Activated CD4-positive, alpha-beta T cell treated with anti-CD3 and anti-CD28 coated beads, Interleukin-2, amount 50 U/mL, for 16 hours (primary cell): ENCODE results near the gene TK1.
"Not testable (repeated sequence)": the region's sequence is repeated elsewhere in the genome, so short reads cannot be mapped to it uniquely, and the experiment has no call there.

Experiments used
- DNase-seq: peaks from one replicate; pipeline ENCODE4 v3.0.0-alpha.2; 2020

TK1 gene

GRCh38 chr17:78186692-78187595 is at the start of gene TK1, which contains the start of gene AFMID:
Gene TK1, minus strand, starts transcription at chr17:78187052. Its CDS starts 58 bp downstream, at chr17:78186994.
Gene AFMID, plus strand, starts transcription at chr17:78187362. Its CDS starts 9 bp downstream, at chr17:78187371.
- peak; percentile 98 for DNase-seq

DNA sequence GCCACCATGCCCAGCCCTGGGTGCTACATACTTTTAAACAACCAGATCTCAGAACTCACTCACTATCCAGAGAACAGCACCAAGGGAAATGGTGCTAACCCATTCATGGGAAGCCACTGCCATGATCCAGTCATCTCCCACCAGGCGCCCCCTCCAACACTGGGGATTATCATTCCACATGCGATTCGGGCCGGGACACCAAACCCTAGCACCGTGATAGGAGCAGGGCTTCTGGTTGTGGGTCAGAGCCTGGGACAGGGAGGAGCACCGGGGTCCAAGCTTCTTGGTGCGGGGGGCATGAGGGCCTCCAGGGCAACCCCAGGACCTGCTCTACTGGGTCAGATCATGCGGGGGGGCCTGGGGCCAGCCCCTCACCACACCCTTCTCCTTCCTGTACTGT is 49.0 kb upstream of the TK1 start:
- no peak for DNase-seq

DNA sequence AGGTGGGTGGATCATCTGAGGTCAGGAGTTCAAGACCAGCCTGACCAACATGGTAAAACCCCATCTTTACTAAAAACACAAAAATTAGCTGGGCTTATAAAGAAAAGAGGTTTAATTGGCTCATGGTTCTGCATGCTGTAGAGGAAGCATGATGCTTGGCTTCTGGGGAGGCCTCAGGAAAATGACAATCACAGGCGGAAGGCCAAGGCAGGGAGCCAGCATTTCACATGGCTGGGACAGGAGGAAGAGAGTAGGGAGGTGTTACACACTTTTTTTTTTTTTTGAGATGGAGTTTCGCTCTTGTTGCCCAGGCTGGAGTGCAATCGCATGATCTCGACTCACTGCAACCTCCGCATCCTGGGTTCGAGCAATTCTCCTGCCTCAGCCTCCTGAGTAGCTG is 48.2 kb upstream of the TK1 start:
- not testable (repeated sequence) for DNase-seq

DNA sequence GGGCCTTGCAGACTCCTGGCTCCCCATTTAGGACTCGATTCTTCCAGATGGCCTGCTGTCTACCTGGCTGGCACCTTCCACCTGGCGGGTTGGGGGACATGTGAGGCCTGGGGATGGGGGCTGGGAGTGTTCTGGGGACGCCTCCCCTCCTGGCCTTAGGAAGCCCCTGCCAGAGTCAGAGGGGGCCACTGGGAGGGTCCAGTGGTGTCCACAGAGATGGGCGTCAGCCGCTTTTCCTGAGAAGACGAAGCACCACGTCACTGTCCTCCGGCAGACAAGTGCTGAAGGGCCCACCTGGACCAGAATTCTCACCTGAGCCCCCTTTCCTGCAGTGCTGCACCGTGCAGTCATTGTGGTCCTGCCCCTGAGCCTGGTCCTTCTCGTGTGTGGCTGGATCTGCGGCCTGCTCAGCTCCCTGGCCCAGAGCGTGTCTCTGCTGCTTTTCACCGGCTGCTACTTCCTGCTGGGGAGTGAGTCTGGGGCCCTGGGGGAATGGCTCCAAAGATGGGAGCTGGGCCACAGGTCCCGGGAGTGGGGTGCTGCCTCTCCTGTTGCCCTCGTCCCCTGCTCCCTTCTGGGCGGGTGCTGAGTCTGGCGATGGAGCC is 47.5 kb upstream of the TK1 start:
- no peak for DNase-seq

DNA sequence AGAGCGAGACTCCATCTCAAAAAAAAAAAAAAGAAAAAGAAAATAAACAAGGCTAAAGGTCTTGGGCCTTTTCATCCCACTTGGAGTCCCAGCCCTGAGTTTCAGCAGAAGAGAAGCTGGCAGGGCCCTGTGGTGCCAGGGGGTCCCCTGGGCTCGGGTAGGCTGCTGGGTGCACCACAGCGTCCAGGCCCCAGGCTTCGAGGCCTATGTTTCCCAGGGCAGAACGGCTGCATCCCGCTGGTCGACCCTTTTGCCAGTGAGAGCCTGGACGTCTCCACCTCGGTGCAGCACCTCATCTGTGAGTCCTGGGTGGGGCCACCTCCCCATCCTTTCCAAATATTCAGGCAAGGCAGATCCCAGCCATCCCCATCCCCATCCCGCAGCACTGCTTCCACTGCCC is 46.8 kb upstream of the TK1 start:
- DNase-seq: no peak

DNA sequence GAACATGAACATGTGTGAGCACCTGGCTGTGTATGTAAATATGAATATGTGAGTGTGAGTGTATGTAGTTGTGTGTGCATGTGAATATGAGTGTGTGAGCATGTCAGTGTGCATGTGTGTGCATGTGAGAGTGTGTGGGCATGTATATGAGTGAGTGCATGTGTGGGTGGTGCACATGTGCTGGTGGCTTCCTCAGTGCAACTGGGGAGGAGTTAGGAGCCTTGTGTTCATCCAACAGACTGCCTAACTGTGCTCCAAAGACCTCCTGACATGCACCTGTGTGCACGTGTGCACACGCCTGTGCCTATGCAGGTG is 46.0 kb upstream of the TK1 start:
- DNase-seq: no peak

DNA sequence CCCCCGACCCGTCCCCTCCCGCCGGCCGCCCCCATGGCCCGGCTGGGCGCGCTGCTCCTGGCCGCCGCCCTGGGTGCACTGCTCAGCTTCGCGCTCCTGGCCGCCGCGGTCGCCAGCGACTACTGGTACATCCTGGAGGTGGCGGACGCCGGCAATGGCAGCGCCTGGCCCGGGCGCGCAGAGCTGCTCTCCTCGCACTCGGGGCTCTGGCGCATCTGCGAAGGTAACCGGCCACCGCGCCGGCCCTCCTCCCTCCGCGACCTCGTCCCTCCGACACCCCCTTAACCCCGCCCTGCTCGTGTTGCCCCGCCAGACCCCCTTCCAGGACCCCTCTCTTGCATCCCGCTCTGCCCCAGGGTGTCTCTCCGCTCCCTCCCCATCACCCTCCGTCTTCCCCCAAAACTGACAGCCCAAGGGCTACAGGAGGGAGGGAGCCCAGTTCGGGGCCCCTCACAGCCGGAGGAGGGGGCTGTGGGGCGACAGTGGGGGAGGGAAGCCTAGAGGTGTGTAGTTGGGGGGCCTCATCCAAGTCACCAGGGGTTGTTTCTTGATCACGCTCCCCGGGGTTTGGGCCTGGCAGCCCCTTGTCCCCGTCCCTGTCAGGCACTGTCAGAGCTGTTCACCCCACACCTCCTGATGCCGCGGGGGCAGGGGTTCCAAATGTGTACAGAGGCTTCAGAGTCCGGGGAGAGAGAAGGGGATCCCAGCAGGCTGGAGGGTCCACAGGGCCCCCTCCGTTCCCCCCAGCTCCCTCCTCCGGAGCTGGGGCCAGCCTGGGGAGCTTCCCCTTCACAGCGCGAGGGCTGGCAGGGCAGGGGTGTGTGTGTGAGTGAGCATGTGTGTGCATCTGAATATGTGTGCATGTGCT is 45.4 kb upstream of the TK1 start:
- DNase-seq: no peak

- DNase-seq: no peak
These were observed 44.4 kb upstream of the TK1 start, which contains the start of gene TMEM235 for GRCh38 chr17:78230996-78231935. Gene TMEM235, plus strand, starts transcription at chr17:78231631. Its CDS starts 393 bp downstream, at chr17:78232024.

GRCh38 chr17:78230252-78230962 is 43.6 kb upstream of the TK1 start:
- DNase-seq: no peak

- no peak for DNase-seq
These were observed 41.3 kb upstream of the TK1 start for GRCh38 chr17:78228176-78228575.

- no peak for DNase-seq
These were observed 40.6 kb upstream of the TK1 start for GRCh38 chr17:78227455-78227916.

GRCh38 chr17:78226759-78227454 is 40.1 kb upstream of the TK1 start:
- DNase-seq: no peak

GRCh38 chr17:78226055-78226758 is 39.4 kb upstream of the TK1 start:
- DNase-seq: no peak

DNA sequence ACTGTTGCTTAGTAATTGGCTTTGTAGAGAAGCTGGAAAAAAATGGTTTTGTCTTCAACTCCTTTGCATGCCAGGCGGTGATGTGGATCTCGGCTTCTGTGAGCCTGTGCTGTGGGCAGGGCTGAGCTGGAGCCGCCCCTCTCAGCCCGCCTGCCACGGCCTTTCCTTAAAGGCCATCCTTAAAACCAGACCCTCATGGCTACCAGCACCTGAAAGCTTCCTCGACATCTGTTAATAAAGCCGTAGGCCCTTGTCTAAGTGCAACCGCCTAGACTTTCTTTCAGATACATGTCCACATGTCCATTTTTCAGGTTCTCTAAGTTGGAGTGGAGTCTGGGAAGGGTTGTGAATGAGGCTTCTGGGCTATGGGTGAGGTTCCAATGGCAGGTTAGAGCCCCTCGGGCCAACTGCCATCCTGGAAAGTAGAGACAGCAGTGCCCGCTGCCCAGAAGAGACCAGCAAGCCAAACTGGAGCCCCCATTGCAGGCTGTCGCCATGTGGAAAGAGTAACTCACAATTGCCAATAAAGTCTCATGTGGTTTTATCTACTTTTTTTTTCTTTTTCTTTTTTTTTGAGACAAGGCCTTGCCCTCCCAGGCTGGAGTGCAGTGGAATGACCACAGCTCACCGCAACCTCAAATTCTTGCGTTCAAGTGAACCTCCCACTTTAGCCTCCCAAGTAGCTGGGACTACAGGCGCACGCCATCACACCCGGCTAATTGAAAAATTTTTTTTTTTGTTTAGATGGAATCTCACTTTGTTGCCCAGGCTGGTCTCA is 38.4 kb upstream of the TK1 start:
- DNase-seq: no peak

DNA sequence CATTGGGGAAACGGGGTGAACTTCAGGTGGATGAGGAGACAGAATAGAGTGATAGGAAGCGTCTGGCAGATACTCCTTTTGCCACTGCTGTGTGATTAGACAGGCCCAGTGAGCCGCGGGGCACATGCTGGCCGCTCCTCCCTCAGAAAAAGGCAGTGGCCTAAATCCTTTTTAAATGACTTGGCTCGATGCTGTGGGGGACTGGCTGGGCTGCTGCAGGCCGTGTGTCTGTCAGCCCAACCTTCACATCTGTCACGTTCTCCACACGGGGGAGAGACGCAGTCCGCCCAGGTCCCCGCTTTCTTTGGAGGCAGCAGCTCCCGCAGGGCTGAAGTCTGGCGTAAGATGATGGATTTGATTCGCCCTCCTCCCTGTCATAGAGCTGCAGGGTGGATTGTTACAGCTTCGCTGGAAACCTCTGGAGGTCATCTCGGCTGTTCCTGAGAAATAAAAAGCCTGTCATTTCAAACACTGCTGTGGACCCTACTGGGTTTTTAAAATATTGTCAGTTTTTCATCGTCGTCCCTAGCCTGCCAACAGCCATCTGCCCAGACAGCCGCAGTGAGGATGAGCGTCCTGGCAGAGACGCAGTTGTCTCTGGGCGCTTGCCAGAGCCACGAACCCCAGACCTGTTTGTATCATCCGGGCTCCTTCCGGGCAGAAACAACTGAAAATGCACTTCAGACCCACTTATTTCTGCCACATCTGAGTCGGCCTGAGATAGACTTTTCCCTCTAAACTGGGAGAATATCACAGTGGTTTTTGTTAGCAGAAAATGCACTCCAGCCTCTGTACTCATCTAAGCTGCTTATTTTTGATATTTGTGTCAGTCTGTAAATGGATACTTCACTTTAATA is 37.6 kb upstream of the TK1 start:
- DNase-seq: no peak

GRCh38 chr17:78223765-78224164 is 36.9 kb upstream of the TK1 start:
- no peak for DNase-seq

- no peak for DNase-seq
These were observed 36.2 kb upstream of the TK1 start for GRCh38 chr17:78223061-78223460.
